GM12891 (cell line): ENCODE data around the gene AVL9.

ENCODE experiments used
- PAX5 ChIP-seq: IDR thresholded peaks from 2 replicates; pipeline ENCODE4 v1.6.1; 2011; ENCODE audit warnings: low read length, moderate library complexity, mild to moderate bottlenecking; ENCODE audit not compliant: insufficient read depth, severe bottlenecking
- POLR2A ChIP-seq: IDR thresholded peaks from 2 replicates; pipeline ENCODE4 v1.6.1; 2011; ENCODE audit warnings: low read depth, low read length, control low read depth
- POLR2AphosphoS5 ChIP-seq: IDR thresholded peaks from 2 replicates; pipeline ENCODE4 v1.6.1; 2011; ENCODE audit warnings: low read depth, low read length, control low read depth
- TAF1 ChIP-seq: IDR thresholded peaks from 2 replicates; pipeline ENCODE4 v1.6.1; 2011; ENCODE audit warnings: low read depth, low read length, control low read depth

- TF ChIP-seq POLR2AphosphoS5 (no peak), TAF1 (no peak), PAX5 (no peak), POLR2A (no peak)
Measured at GRCh38 chr7:32586291-32587221, 91.3 kb downstream of the AVL9 start.
